ENCODE measurements around the gene SMIM38.

DNA sequence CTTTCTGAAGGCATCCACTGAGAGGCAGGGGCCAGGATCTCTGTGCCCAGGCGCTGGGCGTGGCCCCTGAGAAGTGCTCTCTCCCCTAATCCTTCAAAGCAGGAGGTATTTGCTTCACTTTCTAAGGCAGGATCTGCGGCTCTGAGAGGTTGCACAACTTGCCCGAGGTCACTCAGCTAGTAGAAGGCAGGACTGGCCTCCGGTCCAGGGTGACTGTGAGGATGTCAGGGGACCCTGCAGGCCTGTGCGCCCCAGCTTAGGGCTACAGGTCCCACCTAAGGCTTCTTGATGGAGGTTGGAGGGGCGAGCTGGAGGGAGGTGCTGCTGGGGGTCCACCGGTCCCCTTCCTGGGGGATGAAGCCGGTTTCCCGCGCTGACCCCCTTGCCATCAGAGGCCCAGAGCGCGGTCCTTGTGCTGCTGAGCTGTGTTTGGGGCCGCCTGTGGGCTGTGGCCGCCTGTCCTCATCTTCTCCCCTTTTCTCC, 979 bp downstream of the SMIM38 start:
- TF ChIP-seq POLR2A (IDR thresholded peaks at IDR 0.05) (no peak), CTCF (IDR thresholded peaks at IDR 0.05) (no peak)
